B cell (primary cell): Measurements from ENCODE around the gene FAM43A.

Experiments
- EZH2 ChIP-seq: IDR thresholded peaks from 2 replicates; pipeline ENCODE4 v1.6.1; 2012; ENCODE audit warnings: borderline replicate concordance, low read depth, mild to moderate bottlenecking, moderate library complexity, low read length; ENCODE audit not compliant: insufficient read depth, poor library complexity, severe bottlenecking
- TF ChIP-seq, protein P1 (sequence below): fragments of 200-600 bp; IDR thresholded peaks from one replicate; pipeline ENCODE4 v1.8.0; 2022; ENCODE audit warnings: antibody characterized with exemption, mild to moderate bottlenecking

- TF ChIP-seq, protein P1, sequence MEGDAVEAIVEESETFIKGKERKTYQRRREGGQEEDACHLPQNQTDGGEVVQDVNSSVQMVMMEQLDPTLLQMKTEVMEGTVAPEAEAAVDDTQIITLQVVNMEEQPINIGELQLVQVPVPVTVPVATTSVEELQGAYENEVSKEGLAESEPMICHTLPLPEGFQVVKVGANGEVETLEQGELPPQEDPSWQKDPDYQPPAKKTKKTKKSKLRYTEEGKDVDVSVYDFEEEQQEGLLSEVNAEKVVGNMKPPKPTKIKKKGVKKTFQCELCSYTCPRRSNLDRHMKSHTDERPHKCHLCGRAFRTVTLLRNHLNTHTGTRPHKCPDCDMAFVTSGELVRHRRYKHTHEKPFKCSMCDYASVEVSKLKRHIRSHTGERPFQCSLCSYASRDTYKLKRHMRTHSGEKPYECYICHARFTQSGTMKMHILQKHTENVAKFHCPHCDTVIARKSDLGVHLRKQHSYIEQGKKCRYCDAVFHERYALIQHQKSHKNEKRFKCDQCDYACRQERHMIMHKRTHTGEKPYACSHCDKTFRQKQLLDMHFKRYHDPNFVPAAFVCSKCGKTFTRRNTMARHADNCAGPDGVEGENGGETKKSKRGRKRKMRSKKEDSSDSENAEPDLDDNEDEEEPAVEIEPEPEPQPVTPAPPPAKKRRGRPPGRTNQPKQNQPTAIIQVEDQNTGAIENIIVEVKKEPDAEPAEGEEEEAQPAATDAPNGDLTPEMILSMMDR, result no peak
- no peak for TF ChIP-seq EZH2
Observed at GRCh38 chr3:194715022-194715800, 29.5 kb downstream of the FAM43A start.
